HG03571 (cell line): Measurements from ENCODE around the gene PKD1L1.
"Not testable (repeated sequence)": the region's sequence is repeated elsewhere in the genome, so short reads cannot be mapped to it uniquely, and the experiment has no call there.

Source experiments
- ATAC-seq: cut with Tn5 transposase; IDR thresholded peaks from one replicate; pipeline ENCODE4 v1.9.1; 2021; ENCODE audit not compliant: unreplicated experiment

The PKD1L1 gene

DNA sequence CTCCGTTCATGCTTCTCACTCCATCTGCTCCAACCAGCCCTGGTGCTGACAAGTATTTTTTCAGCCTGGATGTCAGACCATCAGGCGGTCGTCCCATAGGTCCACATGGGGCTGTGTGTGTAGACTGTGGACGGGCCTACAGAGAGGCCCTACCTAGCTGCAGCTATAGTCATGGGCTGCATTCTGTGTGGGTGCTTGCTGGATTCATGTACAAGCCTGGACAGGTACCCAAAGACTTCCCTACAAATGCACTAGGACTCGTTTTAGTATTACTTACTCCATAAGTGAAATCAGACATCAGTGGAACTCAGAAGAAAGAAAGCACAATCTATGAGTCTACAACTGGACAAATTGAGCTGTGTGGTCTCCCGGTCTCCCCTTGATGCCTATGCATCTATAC, 146.8 kb downstream of the PKD1L1 start:
- no peak for ATAC-seq

DNA sequence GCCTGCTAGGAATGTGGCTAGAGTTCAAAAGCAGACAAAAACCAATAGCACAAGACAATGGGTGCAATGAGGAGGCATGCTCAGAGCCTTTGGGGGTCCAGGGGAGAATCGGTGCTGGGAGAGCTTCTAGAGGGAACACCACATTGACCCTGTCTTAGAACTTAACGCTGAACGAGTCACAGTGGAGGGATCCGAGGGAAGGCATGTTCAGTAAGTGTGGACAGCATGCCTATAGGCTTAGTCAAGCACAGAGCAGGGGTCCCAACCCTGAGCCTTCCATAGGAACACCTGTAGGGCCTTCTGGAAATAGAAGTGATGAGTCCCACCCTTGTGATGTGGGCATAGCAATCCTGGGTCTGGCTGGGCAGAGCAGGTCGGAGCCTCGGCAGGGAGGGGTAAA, 148.7 kb downstream of the PKD1L1 start:
- ATAC-seq: no peak

DNA sequence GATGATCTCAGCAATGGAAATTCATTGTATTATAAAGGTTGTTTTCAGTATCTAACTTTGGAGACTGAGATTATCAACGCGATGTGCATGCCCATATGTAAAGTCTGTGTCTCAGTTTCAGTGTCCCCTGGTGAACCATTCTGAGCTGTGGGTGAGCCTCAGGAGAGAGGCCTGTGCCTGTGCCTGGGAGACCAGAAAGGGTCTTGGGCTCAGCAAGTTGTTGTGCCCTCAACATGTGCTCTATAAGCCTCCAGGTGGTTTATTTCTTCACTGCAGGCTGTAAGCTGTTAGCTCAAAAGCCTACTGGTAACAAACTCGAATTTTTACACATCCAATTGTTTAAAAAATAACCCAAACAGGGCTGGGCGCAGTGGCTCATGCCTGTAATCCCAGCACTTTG, 151.9 kb downstream of the PKD1L1 start:
- no peak for ATAC-seq

DNA sequence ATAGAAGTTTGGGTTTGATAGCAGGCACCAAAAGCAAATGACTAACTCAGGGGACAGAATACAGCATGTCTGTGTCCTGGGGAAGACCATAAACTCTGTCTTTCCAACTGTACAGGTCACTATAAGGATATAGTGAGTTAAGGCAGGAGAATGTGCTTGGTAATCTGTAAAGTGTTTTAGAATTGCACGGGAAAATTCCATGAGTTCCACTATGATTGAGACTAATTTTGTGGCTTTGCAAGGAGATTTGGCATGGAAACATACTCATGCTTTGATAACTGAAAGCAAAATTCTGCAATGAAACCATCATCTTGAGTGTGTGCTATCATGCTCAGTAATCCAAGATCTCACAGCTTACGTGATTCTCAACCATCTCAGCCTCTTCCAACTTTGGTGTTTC, 152.6 kb downstream of the PKD1L1 start:
- ATAC-seq: no peak

DNA sequence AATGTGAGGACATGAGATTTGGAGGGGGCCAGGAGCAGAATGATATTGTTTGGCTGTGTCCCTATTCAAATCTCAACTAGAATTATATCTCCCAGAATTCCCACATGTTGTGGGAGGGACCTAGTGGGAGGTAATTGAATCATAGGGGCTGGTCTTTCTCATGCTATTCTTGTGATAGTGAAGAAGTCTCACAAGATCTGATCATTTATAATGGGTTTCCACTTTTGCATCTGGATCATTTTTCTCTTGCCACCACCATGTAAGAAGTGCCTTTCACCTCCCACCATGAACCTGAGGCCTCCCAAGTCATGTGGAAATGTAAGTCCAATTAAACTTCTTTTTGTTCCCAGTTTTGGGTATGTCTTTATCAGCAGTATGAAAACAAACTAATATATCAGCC, 153.1 kb downstream of the PKD1L1 start:
- ATAC-seq: not testable (repeated sequence)

GRCh38 chr7:47794016-47794415, 154.2 kb downstream of the PKD1L1 start:
- ATAC-seq: no peak

- ATAC-seq: not testable (repeated sequence)
Measured at GRCh38 chr7:47793186-47793585, 155.1 kb downstream of the PKD1L1 start.

DNA sequence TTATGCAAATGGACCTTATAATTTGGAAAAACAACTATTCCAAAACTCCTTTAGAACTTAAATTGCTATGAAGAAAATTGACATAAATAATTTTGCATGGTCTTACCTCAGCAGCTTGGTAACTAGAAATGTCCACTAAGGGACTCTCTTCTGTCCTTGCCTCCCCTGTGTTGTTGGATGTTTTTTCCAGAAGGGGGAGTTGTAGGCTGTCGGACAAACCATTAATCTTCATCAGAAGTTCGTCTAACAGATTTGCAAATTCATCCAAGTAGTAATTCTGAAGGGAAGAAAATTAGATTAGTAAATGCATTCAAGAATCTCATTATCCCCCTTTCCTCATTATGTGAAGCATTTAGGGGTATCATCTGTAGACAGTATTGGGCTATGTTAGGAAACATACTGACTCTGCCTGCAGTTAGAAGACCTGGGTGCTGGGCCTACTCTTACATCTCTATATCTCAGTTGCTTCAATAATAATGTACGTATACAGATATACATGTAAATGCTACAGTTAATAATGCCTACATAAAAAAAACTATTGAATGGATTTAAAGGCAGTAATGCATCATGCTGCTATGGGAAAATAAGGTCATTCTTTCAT, 155.6 kb downstream of the PKD1L1 start:
- ATAC-seq: no peak

GRCh38 chr7:47791682-47792081, 156.6 kb downstream of the PKD1L1 start:
- no peak for ATAC-seq

GRCh38 chr7:47788083-47788482, 160.2 kb downstream of the PKD1L1 start:
- no peak for ATAC-seq

GRCh38 chr7:47787249-47788069, 160.8 kb downstream of the PKD1L1 start:
- ATAC-seq: no peak

DNA sequence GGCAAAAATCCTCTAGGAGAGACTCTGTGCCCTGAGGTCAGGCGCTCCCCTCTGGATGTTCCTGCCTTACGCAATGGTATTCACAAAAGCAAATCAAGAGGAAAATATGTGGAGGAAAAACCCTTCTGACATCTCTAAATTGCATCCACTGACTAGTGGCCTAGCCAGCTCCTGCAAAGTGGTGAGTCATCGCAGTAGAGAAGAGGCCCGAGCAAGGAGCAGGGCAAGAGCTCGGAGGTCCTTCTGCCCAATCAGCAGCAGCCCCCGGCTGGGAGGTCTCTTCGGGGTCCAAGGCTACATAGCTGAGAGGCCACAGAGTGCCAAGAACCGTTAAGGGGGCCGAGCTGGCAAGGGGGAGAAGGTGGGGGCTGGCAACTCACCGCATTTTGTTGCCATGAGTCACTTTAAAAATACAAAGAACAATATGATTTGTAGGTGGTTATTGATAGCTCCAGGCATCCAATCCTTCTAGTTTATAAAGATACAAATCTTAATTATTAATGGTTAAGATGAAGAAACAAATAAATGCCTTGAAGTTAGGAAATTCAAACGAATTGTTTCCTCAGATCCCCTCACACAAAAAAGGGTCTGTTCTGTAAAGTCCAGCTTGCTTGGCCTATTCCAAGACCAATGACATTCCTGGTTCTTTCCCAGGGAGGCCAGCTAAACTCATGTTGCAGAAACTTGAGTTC, 161.6 kb downstream of the PKD1L1 start:
- ATAC-seq: no peak

DNA sequence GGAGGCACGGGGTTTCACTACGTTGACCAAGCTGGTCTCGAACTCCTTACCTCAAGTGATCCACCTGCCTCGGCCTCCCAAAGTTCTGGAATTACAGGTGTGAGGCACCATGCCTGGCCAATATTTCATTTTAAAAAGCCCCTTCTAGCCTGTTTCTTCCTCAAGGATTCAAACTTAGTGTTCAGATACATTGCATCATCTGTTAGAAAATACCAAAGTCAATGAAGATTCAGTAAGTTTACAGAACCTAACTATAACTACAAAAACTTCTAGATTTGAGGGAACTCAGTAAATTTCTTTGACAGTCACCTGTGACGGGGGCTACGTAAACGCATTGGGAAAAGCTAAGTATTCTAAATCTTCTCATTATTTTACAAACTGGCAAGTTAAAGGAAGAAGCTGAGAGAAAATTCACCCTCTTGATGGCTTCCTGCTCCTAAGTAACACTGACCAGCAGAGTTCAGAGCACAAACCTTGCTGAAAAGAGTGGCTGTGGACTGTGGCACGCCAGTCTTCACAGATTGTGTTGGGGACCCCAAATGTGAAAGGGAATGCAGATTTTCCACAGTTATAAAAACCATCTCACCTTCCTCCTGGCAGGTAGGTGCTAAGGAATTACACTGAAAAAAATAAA, 162.2 kb downstream of the PKD1L1 start:
- no peak for ATAC-seq

DNA sequence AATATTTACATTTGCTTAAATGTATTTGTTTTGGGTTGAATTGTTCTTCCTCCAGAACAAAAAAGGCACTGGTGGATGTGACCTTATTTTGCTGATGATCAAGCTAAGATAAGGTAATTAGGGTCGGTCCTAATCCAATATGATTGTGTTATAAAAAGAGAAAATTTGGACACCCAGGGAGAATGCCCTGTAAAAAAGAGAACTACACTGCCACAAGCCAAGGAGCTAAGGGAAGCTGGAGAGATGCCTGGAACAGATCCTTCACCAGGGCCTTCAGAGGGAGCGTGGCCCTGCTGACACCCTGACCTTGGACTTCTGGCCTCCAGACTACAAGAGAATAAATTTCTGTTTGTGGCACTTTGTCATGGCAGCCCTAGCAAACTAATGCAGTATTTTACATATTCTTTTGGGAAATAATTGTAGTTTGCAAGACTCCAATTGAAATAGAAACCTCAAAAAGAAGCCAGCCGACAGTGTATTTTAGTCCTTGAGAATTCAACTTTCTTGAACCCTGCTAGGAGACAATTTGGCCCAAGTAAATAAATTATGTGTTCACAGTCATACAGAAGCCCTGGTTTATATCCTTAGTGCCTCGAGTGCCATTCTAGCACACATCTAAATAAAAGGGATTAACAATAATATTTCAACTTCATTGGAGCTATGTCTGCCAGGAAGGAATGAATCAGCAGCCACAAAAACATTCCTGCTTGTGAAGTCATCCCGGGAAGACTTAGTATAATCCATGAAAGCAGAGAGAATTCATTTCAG, 164.6 kb downstream of the PKD1L1 start:
- ATAC-seq: no peak

- no peak for ATAC-seq
Measured at GRCh38 chr7:47782792-47783191, 165.5 kb downstream of the PKD1L1 start.

DNA sequence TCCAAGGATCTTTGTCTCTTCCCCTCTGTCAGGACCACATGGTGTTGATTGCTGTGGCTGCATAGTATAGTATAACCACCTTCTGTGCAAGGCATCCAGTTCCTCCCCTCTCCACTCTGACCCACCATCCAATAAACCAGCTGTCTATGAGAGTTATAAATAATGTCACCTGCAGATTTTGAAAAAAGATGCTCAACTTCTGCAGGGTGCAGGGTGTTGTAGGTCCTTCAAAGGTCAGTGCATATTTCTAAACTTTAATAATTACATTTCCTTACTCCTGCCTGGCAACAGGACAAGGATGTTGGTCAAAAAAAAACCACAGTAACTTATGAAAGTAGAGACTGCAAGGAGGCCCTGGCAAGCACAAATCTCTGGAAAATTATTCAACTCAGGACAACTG, 166.2 kb downstream of the PKD1L1 start:
- no peak for ATAC-seq

- no peak for ATAC-seq
Measured at GRCh38 chr7:47780555-47780954, 167.7 kb downstream of the PKD1L1 start.

- ATAC-seq: no peak
Measured at GRCh38 chr7:47779341-47779771, 168.9 kb downstream of the PKD1L1 start.

DNA sequence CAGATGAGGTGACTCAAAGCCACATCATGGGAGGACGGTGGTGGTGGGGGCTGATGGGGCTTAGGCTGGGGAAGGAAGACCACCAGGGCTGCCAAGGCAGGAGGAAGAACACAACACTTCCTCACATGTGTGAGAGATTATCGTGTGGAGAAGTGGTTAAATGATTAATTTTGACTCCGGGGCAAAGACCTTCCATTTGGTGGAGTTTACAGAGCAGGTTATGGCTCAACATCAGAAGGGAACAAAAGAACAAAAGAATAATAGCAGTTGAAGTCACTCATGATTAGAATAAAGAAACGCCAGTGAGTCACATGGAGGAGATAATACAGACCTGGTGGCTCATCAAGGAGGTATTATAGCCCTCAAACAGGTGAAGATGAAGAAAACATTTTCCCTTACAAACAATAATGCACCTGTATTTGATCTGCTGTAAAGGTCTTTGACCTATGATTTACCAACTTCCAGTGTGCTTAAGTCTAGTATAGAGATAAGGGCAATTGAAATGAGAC, 170.1 kb downstream of the PKD1L1 start:
- ATAC-seq: no peak

DNA sequence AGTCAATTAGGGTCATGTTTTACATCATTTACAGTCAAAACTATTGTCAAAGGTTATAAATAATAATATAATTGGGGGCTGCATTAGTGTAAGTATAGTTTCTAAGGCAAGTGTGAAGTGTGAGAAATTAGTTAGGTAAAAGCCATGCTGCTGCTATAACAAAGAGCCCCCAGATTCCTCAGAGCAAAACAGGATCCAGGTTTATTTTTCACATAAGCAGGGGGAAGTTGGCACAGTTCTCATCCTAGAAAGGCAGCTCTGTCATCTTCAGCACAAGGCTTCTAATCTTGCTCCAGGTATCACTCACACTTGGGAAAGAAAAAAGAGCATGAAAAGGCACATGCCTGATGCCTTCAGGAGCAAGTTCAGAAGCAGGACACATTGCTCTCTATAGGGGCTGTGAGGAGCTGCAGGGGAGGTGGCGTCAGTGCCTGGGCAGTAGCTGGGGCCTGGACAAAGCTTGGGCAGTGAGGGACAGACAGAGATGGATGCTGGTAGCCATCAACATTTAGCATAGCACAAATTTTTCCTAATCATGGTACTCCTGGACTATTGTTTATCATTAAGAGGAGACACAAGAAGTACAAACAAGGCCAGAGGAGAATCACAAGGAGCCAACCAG, 170.6 kb downstream of the PKD1L1 start:
- ATAC-seq: no peak
